M059J (cell line): ENCODE data around the gene CA5A. TPM values are rescaled to one million over a fixed set of nuclear protein-coding genes. Genes with fewer than 3 reads are reported as not detected.

Experiments used
- total RNA-seq: library from RNA; depleted of rRNA; stranded (reverse); fragments of >200 nt; shearing (Covaris generic); gene quantifications from 2 replicates; pipeline ENCODE4 v1.2.3, GENCODE V29; 2014; rRNA removed

Gene CA5A
- total RNA-seq, 1 experiment from 2014 or later = not detected

Other genes starting within 250 kb of the CA5A start
- gene KLHDC4, start 170.5 kb downstream of the CA5A start, total RNA-seq = 7.9 and 14.7 TPM in 2 replicates
- gene SLC7A5, start 67.0 kb downstream of the CA5A start, total RNA-seq = 22.1 and 41.7 TPM in 2 replicates
- gene BANP, start 14.9 kb upstream of the CA5A start, total RNA-seq = 14.6 and 17.3 TPM in 2 replicates